ENCODE data around the gene PTF1A.
A peak's percentile ranks its signal among the peaks of the same experiment; 100 is the strongest.

Gene PTF1A

DNA sequence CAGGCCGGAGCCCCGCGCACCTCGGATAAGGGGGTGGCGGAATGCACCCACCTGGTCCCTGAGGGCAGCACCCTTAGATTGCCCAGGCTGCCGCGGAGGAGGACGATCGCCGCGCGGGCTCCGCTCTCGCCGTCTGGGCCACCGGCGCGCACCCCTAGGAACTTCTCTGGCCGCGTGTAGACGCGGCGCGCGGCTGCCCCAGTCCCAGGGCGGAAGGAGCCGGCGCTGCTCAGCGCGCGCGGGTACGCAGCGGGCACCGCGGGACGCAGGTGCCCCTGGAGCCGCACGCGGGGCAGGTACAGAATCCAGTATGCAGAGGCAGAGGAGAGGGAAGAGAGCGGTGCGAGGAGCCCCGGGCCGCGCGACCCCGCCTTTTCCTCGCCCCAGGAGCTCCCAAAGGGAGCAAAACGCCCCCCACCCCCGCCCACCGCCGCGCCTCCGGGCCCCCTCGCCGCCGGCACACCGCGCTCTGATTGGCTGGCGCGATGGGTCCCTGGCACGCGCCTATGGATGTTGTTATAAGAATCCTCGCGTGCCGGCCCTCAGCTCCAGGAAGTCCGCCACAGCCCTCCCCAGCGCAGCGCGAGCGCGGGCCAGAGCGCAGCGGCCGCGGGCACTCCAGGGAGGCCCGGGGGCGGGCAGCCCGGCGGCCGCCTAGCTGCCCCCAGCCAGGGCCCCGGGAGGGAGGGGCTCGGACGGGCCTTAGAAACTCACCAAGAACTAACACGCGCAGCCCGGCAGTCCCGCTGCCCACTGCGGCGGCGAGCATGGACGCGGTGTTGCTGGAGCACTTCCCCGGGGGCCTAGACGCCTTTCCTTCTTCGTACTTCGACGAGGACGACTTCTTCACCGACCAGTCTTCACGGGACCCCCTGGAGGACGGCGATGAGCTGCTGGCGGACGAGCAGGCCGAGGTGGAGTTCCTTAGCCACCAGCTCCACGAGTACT, at the start of gene PTF1A:
PTF1A (plus strand) TSS at position 549 of the 948 bp plus-strand sequence; CDS start at position 768, 219 bp downstream.
- DNase-seq (ENCODE audit: low spot score), result no peak

DNA sequence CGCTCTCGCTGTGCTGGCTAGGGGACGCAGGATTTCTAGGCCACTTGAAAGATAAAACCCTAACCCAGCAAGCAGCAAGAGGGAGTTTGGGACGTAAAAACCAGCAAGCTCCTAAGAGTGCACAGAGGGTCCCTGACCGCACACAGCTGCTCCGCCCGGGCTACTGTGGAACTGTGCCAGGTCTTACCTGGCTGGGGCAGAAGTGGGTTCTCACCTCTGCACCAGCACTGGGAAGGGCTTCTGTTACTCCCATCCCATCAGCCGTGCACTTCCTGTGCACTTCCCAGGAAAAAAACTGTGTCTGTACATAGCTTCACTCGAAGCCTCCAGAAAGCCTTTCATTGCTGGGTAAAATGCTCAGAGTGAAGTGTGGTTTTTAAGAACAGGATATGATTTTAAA, 45.9 kb upstream of the PTF1A start:
- no peak for DNase-seq (ENCODE audit: low spot score)

GRCh38 chr10:23147035-23147434, 45.1 kb upstream of the PTF1A start:
- no peak for DNase-seq (ENCODE audit: low spot score)

- DNase-seq (ENCODE audit: low spot score), result no peak
These were observed 43.9 kb upstream of the PTF1A start for GRCh38 chr10:23148214-23148613.

DNA sequence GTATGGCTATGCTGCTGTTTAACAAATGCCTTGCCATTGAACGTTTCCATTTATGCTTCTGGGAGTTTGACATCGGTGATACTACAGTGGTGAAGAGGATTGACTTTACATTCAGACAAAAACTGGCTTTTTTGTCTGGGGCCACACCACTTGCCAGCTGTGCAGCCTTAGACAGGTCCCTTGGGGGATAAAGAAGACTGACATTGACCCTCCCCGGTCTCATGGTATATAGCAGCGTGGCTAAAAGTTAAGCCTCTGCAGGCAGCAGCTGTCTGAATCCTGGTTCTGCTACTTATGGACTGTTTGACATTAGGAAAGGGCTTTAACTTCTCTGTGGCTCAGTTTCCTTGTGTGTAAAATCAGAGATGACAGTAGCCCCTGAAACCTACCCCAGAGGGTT, 42.0 kb upstream of the PTF1A start:
- DNase-seq (ENCODE audit: low spot score), result no peak

- no peak for DNase-seq (ENCODE audit: low spot score)
These were observed 41.5 kb upstream of the PTF1A start for GRCh38 chr10:23150610-23151009.

GRCh38 chr10:23151071-23151470, 41.0 kb upstream of the PTF1A start:
- DNase-seq (ENCODE audit: low spot score), result no peak

- DNase-seq (ENCODE audit: low spot score), result no peak
These were observed 36.9 kb upstream of the PTF1A start for GRCh38 chr10:23155169-23155568.

DNA sequence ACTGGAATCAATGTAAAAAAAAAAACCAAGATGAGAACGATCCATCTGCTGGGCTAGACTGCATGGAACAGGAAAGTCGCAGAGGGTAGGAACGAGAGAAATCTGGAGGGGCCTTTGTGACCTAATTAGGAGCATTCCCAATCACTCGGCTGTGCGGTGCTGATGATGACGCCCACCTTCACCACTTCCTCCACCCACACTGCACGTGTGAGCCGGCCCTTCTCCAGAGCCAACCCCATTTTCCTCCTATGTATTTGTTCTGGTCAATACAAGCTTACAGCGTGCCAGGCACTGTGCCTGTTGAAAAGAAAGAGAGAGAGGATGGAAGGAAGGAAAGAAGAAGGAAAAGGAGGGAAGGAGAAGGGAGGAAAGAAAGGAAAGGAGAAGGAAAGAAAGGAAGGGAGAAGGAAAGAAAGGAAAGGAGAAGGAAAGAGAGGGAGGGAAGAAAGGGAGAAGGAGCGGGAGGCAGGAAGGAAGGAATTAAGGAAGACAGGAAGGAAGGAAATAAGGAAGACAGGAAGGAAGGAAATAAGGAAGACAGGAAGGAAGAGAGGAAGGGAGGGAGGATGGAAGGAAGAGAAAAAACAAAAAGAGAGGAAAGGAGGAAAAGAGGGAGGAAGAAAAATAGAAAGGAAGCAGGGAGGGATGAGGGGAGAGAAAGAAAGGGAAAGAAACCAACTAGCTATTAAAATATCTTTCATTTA, 35.5 kb upstream of the PTF1A start:
- DNase-seq (ENCODE audit: low spot score), result no peak

DNA sequence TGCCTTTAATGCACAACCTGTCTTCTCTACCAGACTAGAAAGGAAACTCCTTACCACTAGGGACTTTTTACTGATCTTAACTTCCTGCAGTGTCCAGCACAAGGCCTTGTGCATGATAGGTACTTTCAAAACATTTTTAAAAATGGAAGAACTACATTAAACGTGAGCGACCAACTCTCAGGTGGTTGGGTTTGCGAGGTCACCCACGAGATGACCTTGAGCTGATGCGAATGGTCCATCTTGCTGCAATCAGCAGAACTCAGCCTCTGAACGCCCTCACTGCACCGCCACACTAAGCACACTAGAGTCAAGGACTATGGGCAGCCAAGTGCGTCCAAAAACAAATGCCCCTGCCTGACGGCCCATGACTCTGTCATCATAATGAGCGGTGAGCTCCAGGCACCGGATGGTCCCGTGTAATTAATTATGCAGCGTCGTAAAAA, 34.9 kb upstream of the PTF1A start:
- no peak for DNase-seq (ENCODE audit: low spot score)

DNA sequence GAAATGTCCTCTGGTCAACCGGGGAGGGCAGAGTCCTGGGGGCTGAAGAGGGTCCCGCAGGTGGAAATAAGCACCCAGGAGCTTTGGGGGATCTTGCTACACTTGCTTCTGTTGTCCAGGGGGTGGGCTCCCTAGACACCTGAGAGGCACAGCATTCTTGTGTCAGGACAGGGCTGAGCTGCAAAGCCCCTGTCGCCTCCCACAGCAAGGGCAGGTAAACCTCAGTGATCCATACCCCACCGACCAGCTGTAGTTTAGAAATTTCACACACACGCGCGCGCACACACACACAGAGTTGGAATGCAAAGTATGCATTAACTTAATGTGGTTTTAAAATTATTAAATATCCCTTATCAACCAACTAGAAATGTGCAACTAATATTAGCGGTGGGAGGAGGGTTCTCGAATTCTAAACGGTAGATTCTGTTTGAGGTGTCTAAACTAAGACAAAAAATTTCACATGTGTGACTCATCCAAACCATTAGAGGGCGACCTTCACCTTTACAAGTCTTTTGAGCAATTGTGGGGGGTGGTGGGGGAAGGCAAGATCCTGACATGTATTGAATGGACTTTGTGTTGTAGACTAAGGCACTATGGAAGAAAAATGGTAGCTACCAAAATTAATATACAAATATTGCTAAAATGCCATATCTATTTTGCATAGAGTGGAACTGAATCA, 34.3 kb upstream of the PTF1A start:
- DNase-seq (ENCODE audit: low spot score), result peak; percentile 66

GRCh38 chr10:23158370-23158769, 33.7 kb upstream of the PTF1A start:
- DNase-seq (ENCODE audit: low spot score), result peak; percentile 77

DNA sequence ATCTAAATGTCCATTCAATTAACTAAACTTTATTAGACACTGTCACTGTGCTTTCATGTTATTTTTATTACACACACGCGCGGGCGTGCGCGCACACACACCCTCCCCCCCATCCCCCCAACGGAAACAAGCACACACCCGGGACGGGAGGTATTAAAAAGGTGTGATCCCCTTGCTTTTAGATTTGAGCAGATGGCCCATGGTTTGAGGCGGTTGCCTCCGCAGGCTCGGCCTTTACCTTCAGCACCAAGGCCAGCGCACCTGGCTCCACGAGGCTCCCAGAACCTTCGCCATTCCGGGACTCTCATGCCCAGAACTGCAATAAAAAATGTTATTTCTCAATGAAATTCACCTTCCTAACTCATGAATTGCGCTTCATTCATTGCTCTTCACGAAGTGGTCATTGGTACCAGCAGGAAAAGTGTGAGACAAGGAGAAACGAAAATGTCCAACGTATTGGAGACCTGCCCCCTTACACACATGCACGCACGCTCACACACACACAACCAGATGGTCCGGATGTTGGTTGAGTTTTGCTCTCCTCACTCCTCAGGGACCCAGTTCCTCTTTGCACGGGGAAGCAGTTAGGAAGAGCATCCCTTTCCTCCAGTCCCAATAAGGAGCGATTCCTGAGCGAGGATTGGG, 20.8 kb upstream of the PTF1A start:
- no peak for DNase-seq (ENCODE audit: low spot score)

DNA sequence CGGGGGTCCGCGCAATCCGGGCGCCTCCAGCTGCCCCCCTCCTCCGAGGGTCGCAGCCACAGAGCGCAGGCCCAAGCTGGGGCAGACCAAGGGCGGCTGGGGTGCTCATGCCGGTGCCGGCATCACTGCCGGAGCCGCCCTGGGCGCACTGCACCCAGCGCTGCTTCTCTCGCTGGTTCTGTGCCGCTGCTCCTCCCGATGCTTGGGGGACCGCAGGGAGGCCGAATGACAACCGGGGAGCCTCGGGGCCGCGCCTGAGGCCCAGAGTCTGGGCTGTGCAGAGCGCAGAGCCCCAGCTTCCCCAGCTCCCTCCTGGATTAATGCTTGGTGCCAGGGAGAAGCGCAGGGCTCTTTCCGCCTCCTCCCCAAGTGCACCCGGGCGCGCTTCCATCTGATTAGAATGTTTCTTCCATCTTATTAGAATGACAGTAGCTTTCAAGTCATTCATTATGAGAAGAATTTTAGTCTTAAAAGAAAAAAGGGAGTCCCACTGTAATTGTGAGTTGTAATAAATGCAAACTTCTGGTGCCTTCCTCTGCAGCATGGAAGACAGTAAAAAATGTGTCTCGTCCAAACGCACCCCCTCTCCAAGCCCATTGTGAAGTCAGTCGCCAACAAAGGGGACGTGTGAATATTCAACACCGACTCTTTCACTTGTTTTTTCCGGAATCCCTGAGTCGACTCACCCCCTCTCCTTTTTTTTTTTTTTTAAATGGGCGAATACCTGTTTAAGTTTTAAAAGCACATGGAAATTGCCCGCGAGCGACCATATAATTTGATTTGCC, 19.5 kb upstream of the PTF1A start:
- no peak for DNase-seq (ENCODE audit: low spot score)

GRCh38 chr10:23173214-23174073, 18.7 kb upstream of the PTF1A start:
- no peak for DNase-seq (ENCODE audit: low spot score)

DNA sequence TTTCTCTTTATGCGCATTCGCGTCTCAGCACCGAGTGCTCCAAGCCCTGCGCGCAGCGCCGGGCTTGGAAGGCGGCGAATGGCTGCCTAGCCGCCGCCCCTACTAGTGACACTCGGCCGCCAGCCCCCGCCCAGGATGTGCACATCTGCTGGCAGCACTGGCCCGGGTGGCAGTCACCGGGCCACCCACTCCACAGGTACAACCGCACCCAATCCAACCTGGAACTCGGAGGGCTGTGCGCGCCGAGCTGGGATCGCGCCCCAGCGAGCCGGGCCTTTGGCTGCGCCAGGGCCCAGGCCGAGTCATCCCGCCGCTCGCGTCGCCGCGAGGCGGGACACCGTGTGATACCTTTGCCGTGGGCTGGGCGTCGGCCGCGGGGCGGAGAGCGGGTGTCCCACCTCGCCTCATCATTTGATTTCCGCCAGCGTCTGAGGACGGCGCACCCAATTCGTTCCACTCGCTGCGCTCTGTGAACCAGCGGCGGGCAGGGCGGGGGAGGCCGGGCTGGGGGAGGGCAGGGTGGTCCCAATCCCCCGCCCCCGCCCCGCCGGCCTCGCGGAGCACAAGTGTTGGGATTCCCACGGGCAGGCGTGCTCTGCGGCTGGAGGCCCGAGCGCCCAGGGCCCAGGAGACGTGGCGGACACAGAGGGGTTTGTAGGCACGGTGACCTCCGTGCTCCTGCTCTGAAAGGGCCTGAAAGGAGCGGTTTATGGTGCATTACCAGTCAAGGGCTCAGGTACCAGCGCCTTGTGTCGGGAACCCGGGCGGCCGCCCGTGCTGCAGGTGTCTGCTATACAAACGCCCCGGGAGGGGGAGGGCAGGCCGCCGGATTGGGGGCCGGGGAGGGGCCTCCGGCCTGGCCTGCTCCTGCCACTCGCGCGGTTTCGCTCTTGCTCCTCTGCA, 17.8 kb upstream of the PTF1A start:
- no peak for DNase-seq (ENCODE audit: low spot score)

DNA sequence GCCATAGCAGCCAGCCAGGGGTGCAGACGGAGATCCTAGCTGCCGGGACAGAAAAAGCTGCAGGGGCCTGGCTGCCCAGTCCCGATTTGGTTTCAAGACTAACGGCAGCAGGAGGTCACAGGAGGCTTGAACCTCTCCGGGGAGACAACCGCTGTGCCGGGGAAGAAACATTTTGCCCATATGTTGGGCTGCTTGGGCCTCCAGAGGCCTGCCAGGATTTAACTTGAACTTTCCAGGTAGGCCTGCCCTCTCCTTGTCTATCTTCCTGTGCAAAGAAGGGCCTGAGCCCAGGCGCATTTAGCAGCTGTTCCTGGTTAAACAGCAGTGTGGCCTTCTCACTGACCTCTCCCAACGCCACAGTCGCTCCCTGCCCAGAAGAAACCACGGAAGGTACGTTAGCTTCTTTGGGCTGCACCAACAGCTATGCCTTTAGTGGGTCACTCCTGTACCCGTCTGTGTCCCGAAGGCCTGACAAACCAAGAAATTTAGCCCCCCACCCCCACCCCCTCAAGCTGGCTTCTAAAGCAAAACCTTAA, 17.1 kb upstream of the PTF1A start:
- no peak for DNase-seq (ENCODE audit: low spot score)

GRCh38 chr10:23186178-23186577, 5.9 kb upstream of the PTF1A start:
- DNase-seq (ENCODE audit: low spot score), result no peak

DNA sequence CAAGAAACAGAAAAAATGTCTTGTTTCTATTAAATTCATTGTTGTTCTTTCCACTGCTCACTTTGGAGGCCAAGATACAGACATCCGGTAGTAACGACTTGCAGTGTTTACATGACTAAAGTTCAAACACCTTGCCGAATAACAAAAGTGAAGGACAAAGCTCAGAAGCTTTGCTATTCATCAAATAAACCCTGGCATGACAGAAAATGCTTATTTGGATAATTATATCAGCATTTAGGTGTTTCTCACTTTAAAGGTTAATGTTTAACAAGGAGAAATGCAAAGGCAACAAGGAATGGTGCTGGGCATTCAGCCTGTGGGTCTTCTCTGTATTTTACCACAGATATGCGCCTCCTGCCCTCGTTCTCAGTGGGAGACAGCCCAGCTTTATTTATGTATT, 5.4 kb upstream of the PTF1A start:
- DNase-seq (ENCODE audit: low spot score), result no peak
